GM12892 (cell line): Measurements from ENCODE around the gene ARL14EPL.

Experiments
- DNase-seq: peaks from one replicate; pipeline ENCODE4 v3.0.0; 2011; ENCODE audit not compliant: insufficient read length
- FAIRE-seq: peaks from 2 replicates; lab custom pipeline; 2011; peaks lifted over from hg19 to GRCh38; lab: Jason Lieb, UNC
- POLR2A ChIP-seq: IDR thresholded peaks from 2 replicates; pipeline ENCODE4 v1.6.1; 2011; ENCODE audit warnings: low read depth, low read length, control low read depth
- POLR2AphosphoS5 ChIP-seq: IDR thresholded peaks from 2 replicates; pipeline ENCODE4 v1.6.1; 2011; ENCODE audit warnings: low read depth, low read length, control low read depth
- TAF1 ChIP-seq: IDR thresholded peaks from 2 replicates; pipeline ENCODE4 v1.6.1; 2011; ENCODE audit warnings: low read depth, mild to moderate bottlenecking, control low read depth, low read length, borderline replicate concordance

Gene ARL14EPL

DNA sequence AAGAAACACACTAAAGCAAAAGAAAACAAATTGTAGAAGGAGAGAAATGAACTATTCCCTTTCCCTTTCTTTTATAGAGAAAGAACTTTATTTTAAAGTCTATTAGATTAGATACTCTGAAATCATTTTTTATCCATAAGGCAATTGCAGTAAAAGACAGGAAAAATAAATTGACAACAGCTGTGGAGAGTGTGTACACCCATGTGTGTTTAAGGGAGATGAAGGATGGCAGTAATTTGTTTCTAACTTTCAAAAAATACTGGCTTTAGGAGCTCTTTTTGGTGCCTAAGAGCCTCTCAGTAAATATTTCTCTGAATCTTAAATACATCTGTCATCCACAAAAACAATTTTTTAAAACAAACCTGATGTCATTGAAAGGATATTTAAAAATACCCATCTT lies 18.3 kb upstream of the ARL14EPL start:
- FAIRE-seq (no peak), DNase-seq (no peak)
- TF ChIP-seq POLR2A = no peak
- no peak for TF ChIP-seq POLR2AphosphoS5
- no peak for TF ChIP-seq TAF1

DNA sequence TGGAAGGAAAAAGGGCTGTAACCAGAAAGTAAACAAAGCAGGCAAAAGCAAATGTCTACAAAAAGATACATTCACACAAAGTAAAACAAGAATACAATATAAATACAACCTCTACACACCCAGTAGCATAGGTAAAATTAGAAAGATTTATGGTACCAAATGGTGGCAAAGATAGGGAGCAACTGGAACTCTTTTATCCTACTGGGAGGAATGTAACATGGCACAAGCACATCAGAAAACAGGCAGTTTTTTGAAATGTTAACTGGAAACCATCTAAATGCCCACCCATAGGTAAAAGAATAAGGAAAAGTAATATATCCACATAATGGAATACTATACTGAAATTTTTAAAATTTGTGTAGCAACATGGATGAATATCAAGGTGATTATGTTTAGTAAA lies 8.7 kb upstream of the ARL14EPL start:
- DNase-seq (no peak), FAIRE-seq (no peak)
- TF ChIP-seq POLR2AphosphoS5 = no peak
- no peak for TF ChIP-seq TAF1
- TF ChIP-seq POLR2A = no peak

DNA sequence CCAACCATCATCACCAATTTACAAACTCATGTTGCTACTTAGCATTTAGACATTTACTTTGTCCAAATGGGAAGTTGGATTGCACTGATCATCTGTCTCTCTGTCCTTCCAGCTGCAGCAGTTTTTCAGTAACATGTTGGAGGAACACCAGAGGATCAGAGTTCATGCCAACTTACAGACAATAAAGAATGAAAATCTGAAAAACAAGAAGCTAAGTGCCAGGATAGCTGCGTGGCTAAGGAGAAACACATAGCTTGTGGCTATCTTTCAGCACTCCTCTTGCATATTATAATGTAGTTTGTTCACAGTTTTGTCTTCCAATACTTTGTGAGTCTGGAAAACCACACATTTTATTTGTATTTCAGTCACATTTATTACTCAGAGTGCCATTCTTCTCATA lies 6.4 kb upstream of the ARL14EPL start:
- FAIRE-seq (no peak), DNase-seq (no peak)
- TF ChIP-seq POLR2AphosphoS5 = no peak
- TF ChIP-seq TAF1 = no peak

DNA sequence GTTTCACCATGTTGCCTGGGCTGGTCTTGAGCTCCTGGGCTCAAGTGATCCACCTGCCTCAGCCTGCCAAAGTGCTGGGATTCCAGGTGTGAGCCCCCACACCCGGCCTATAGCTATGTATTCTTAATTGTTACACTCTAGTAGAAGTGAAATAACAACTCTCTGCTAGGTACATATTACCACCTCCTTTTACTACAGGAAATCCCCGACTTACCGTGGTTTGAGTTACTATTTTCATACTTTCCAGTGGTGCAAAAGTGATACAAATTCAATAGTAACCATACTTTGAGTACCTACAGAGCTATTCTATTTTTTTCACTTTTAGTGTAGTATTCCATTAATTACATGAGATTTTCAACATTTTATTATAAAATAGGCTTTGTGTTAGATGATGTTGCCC lies 719 bp downstream of the ARL14EPL start:
- DNase-seq = no peak
- FAIRE-seq = peak; percentile 83
- no peak for TF ChIP-seq POLR2A
- TF ChIP-seq POLR2AphosphoS5 = no peak
- TF ChIP-seq TAF1 = no peak

DNA sequence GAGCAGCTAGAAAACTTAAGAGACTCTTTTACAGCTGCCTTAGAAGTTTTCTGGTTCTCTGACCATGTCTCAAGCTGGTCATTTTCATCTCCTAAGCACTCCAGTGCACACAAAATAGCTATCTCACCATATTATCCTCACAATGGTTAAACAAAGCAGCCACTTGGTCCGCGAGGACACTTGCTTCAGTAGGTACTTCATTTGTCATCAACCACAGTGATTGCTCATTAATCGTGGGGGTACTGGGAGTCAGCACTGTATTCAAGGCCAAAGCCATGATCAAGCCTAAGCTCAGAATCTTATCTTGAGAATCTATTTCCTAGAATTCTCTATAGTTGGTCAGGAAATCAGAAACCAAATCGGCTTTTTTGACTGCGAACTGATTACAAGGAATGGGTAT lies 2.9 kb downstream of the ARL14EPL start:
- TF ChIP-seq POLR2AphosphoS5 (no peak), TAF1 (no peak), POLR2A (no peak)
- FAIRE-seq (no peak), DNase-seq (no peak)

DNA sequence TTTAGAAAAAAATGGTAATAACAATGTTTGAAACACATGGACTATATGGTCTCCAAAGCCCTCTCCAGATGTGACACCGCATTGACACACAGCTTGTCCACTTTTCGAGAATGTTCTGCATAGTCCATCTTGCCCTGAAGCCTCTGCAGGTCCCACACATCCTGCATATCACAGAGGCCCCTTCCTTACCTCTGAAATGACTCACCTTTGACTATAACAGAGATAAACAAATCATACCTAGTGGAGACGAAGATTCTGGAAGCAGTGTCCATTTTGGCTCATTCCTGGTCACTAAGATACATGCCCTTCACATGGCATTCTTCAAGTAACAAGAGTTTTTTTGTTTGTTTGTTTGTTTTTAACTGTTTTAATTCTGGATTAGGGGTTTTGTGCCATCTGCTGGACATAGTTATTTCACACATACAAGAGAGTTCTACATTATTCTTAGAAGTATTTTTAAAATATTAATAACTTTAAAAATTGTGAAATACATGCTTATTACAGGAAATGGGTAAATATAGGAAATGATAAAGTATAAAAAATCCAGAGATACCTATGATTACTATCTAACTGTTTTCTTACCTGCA lies 5.1 kb downstream of the ARL14EPL start:
- TF ChIP-seq POLR2AphosphoS5 (no peak), TAF1 (no peak), POLR2A (no peak)
- FAIRE-seq = peak; percentile 58
- DNase-seq = no peak

DNA sequence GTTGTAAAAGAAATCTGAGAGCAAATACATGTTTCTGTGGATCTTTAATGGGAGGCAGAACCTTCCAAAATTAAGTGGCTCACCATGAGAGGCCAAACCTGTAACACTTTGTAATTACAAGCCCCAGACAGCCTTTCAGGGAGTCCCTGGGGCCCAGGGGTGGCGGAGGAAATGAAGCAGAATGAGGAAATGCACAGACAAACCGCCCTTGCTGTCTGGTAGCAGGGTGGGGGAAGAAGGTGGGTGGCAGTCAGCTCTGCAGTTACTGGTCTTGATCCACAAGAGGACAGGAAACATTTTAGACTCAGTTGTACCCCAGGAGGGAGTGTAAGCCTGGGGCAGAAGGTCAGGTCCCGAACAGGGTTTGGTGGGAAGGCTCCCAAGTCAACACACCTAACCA lies 6.5 kb downstream of the ARL14EPL start:
- FAIRE-seq (peak; percentile 89), DNase-seq (no peak)
- no peak for TF ChIP-seq POLR2A
- TF ChIP-seq POLR2AphosphoS5 = no peak
- TF ChIP-seq TAF1 = no peak

DNA sequence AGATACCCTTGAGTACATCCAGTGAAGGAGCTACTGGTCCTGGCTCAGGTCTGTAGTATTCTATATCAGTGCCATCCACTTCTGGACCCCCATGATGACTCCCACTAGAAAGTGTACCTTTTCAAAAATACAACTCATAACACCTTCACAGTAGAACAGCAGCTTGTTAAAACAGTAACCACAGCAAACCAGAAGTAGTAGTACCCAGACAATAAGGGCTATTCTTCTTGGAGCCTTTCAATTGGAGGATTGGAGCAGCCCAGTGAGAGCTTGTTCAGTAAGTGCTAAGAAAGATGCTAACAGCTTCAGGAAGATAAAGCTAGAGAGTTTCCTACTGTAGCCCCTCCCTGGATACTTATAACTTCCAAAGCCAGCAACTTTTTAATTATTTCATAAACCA lies 10.1 kb downstream of the ARL14EPL start:
- DNase-seq (no peak), FAIRE-seq (no peak)
- TF ChIP-seq TAF1 (no peak), POLR2AphosphoS5 (no peak), POLR2A (no peak)

DNA sequence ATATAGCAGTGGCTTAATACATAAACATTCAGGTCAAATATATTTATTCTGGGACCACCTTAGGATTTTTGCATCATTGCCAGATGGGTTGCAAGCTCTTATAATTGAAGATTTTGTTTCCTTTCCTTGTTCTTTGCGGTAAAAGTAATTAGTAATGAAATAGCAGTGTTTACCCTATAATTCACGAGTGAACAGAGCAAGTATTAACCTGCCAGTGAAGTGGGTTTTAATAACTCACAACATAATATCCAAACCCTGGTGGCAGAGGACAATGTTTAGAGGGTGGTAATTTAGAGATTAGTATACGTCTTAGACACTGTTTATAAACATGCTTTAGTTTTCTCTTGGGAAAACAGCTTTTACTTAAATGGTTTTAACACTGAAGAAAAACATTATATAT lies 11.8 kb downstream of the ARL14EPL start:
- FAIRE-seq (no peak), DNase-seq (no peak)

DNA sequence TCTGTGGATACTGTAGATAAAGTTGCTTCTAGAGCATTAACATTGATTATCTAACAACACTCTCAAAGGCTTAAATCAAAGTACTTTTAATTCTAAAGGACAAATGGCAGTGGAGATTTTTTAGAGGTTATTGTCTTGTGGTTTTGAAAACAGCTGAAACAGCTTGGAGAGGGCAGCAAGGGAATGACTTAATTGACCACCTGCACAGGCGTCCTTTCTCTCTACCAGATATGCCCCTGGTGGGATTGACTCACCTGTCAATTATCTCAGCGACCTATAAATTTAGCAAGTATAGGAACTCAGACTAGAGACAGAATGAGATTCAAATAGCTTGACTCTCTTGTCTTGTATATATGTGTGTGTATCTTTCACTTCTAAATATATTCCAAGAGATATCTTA lies 13.5 kb downstream of the ARL14EPL start:
- DNase-seq = no peak
- FAIRE-seq = no peak
- no peak for TF ChIP-seq POLR2A
- TF ChIP-seq TAF1 = no peak
- no peak for TF ChIP-seq POLR2AphosphoS5

More for the DNA sequence above, 11.8 kb downstream of the ARL14EPL start:
- no peak for TF ChIP-seq POLR2AphosphoS5
- no peak for TF ChIP-seq TAF1
- TF ChIP-seq POLR2A = no peak

DNA sequence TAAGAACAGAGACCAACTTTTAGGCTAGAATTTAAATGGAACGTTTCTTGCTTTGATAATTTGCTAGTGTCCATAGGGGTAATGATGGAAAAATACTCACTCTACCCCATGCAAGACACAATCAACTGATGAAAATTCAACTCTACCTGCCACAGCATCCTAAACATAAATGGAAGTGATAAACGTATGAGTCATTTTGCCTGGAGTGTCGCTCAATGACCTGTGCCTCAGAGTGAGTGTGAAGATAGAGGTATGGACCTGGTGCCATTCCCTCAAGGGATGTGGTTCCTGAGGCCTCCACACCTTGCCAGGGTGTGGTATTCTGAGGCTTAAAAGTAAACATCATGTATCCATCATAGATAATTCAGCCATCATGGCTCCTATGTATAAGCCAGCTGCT lies 14.0 kb downstream of the ARL14EPL start:
- no peak for TF ChIP-seq POLR2A
- no peak for TF ChIP-seq TAF1
- TF ChIP-seq POLR2AphosphoS5 = no peak
- no peak for DNase-seq
- no peak for FAIRE-seq

DNA sequence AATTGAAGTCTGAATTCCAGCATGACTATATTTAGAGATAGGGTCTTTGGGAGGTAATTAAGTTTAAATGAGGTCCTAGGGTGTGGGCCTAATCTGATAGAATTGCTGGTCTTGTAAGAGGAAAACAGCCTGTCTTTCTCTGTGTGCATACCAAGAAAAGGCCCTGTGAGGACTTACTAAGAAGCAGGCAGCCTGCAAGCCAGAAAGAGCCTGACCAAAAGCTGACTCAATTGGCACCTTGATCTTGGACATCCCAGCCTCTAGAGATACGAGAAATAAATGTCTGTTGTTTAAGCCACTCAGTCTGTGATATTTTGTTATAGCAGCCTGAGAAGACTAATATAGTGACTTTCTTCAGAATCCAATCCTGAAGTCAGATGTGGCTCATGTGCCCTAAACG lies 14.6 kb downstream of the ARL14EPL start:
- FAIRE-seq (no peak), DNase-seq (no peak)
- TF ChIP-seq POLR2AphosphoS5 (no peak), POLR2A (no peak), TAF1 (no peak)

DNA sequence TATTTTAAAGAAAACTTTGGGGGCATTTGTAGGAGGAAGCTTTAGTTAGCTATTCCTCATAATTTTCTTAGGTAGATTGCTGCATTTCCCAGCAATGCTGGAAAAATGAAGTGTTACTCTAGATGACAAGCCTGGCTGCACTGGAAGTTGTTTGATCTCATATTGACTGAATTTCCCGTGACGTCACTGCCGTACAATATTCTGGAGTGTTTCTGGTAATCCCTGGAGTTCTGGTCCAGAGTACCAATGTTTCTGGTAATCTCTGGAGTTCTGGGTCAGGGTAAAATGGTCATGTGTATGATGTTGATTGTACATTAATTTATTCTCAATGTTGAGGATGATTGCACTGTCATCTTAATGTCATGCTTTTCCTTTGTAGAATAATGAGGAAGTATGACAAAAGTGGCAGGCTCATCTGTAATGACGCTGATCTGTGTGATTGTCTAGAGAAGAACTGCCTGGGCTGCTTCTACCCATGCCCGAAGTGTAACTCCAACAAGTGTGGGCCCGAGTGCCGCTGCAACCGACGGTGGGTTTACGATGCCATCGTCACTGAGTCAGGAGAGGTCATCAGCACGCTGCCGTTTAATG lies 26.2 kb downstream of the ARL14EPL start:
- no peak for DNase-seq
- TF ChIP-seq POLR2A (no peak), POLR2AphosphoS5 (no peak), TAF1 (no peak)
- FAIRE-seq = no peak

DNA sequence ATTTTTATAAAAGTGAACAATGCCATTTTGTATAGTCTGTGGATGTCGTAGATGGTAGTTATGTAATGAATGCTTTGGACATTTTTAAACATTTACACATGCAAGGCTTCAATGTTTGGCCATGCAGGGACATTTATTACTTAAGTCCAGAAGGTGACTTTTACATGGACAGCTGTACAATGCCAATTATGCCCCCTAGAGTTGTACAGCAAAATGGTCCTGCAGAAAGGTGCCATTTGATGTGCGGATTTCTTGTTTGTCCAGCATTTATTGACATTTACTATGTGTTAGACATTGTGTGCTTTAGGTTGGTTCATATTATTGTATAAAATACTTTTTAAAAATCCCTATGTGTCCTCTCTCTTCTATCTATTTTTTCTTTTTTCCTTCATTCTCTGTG lies 30.1 kb downstream of the ARL14EPL start:
- no peak for DNase-seq
- no peak for FAIRE-seq
- TF ChIP-seq POLR2AphosphoS5 (no peak), POLR2A (no peak), TAF1 (no peak)
